GM12801 (cell line): ENCODE results near the gene PHOX2A.

Experiments used
- TF ChIP-seq, protein P1 (sequence below): IDR thresholded peaks from one replicate; pipeline ENCODE4 v1.5.1; 2011; ENCODE audit warnings: control low read depth; ENCODE audit not compliant: insufficient read length; ENCODE audit errors: extremely low read depth

Gene PHOX2A

DNA sequence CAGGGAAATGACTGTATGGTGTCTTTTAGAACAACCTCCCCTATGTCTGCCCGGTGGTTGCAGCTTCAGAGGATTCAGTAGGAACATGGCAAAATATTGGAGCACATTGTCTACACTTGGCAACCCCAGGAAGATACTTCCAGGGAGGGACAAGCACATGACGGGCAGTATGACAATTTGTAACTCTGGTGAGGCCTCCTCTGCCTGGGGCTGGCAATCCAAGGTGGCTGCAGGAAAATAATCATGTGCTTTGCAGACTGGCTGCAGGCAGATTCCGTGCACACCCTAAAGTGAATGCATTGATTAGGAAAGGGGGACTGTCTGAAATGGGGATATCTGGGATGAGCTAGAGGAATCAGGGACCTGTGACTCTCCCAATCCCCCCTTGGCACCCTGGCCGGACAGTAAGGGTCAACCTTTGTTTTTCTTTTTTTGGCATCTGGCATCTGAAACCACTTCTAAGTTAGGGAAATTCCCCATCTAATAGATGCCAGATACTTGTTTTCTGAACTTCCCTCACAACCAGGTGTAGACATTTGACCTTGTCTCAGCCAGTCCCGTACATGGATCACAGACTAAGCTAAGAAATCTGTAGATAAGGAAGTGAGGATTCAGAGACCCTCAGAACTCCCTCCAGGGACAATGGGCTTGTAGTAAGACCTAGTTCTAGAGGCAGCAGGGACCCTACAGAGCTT is 10.5 kb upstream of the PHOX2A start:
- TF ChIP-seq, protein P1, sequence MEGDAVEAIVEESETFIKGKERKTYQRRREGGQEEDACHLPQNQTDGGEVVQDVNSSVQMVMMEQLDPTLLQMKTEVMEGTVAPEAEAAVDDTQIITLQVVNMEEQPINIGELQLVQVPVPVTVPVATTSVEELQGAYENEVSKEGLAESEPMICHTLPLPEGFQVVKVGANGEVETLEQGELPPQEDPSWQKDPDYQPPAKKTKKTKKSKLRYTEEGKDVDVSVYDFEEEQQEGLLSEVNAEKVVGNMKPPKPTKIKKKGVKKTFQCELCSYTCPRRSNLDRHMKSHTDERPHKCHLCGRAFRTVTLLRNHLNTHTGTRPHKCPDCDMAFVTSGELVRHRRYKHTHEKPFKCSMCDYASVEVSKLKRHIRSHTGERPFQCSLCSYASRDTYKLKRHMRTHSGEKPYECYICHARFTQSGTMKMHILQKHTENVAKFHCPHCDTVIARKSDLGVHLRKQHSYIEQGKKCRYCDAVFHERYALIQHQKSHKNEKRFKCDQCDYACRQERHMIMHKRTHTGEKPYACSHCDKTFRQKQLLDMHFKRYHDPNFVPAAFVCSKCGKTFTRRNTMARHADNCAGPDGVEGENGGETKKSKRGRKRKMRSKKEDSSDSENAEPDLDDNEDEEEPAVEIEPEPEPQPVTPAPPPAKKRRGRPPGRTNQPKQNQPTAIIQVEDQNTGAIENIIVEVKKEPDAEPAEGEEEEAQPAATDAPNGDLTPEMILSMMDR = no peak

DNA sequence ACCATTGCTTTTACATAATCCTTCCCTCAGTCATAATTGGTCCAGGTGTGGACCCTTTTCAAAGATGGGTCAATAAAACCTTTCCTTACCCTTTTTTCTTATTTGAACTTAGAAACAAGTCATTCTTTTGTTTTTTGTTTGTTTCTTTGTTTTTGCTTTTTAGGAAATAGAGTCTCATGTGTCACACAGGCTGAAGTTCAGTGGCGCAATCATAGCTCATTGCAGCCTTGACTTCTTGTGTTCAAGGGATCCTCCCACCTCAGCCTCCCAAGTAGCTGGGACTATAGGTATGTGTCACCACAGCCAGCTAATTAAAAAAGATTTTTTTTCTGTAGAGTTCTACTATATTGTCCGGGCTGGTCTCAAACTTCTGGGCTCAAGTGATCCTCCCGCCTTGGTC is 9.4 kb upstream of the PHOX2A start:
- TF ChIP-seq, protein P1 = no peak

DNA sequence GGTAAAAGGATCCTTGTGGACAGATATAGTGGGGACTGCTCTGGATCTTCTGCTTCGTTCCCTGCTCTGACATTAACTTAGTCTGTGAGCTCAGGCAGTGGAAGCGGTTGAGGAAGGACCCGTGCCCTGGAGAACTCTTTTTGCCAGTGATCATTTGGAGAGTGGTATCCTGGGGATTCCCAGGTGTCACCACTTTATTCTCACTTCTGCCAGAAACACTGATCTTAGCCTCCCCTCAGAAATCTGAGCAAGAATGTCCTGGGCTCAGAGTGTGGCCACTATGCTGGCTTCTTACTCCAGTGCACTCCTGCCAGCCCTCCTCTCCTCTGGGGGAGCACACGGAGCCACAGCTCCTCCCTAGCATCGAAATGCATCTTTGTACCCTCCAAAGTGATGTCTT is 7.6 kb upstream of the PHOX2A start:
- TF ChIP-seq, protein P1 = no peak

DNA sequence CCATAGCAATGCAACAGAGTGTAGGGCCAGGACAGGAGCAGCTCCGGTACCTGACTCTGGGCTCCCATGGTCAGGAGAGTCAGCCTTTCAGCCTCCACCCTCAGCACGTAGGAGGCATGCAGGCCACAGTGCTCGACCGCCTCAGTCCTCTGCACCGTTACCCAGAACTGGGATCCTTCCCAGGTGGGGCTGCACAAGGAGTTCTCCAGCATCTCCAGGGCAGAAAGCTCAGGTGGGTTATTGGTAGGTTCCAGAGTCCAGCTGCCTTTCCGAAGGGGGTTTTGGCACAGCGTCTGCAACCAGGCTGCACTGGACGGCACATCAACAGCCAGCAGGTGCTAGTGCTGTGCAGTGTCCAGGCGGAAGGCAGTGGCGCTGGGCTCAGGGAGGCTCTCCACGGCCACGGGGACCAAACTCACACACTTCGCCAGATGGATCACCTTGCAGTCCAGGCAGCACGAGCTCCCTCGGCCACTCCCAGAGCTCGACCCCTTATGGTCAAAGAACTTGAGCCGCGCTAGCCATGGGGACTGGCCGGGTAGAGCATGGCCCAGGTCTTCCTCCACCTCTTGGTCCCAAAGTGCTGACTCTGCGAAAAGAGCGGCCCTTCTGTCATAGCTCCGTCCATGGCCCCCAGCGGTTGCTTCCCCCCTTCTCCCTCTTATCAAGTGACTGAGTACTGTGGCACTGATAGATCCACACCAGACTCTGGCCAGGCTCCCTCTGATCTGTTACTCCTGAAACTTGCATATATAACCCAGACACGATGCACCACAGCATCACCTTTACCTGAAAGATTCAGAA is 6.9 kb upstream of the PHOX2A start:
- TF ChIP-seq, protein P1 = no peak

DNA sequence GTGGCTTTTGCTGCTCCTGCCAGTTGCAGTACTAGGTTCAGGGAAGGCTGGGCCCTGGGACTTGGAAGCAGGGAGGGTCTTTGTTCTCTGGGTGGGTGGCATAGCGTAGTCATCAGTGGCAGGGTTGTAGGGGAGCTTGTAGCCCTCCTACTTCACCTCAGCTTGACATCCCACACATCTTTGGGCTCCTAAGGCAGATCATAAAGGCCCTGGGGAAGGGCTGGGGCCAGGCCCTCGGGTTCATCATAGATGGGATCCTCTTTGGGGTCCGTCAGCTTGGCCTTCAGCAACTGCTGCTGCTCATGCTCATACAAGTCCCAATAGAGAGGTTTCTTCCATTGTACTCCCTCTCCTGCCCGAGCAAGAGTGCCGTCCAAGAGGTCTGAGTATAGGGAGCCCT is 6.0 kb upstream of the PHOX2A start:
- TF ChIP-seq, protein P1 = no peak

DNA sequence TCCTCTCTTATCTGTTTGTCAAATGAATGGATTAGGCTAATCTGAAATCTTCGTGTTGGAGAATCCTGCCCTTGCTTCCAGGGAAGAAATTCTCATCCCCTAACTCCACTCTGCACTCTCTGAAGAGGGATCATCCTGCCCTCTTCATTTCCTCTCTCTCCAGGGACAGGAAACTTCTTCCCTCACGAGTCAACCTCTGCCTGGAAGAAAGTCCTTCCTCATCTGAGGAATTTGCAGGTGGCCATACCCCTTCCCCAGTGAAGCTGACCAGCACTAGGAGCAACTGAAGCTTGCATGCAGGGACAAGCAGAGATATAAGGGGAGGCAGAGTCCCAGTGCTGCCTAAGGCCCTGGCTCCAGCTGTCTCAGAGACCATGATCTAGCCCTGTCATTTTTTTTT is 3.6 kb upstream of the PHOX2A start:
- TF ChIP-seq, protein P1 = no peak

DNA sequence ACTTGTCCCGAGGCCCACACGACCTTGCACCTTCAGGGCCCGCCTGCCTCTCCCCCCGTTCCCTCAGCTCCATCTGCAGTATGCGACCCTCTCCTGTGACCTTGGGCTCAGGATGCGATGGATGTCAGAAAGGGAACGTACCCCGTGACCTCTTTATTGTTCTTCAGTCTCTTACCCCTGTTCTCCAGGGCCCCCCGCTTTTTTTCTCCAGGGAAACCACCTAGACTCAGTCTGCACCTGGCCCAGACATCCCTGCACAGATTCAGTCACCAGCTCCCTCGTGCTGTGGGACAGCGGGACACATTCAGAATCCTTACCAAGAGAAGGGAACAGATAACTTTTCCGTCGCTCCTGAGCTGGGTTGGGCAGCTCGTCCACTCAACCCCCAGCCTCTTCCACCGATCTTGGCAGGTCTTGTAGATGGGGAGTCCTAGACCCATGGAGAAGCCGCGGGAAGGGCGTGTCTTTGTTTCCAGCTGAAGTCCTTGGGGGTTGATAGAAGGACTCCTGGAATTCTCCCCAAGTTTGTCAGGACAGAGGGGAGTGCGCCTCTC is 1.4 kb upstream of the PHOX2A start:
- TF ChIP-seq, protein P1 = no peak
